HepG2 (cell line): ENCODE results near the gene SEPTIN5. TPM values are rescaled to one million over a fixed set of nuclear protein-coding genes. Genes with fewer than 3 reads are reported as not detected.

Experiments used
- CCDC6 ChIP-seq: sonication (generic); formaldehyde crosslinking; IDR thresholded peaks from 2 replicates; pipeline ENCODE4 v1.8.1; 2022; ENCODE audit warnings: mild to moderate bottlenecking, missing genetic modification reagents, moderate library complexity
- EEA1 ChIP-seq: sonication (generic); formaldehyde crosslinking; IDR thresholded peaks from 2 replicates; pipeline ENCODE4 v1.5.1; 2020; ENCODE audit warnings: mild to moderate bottlenecking, missing genetic modification reagents, borderline replicate concordance
- FOXM1 ChIP-seq: sonication (generic); formaldehyde crosslinking; IDR thresholded peaks from 2 replicates; pipeline ENCODE4 v1.5.0; 2020; ENCODE audit warnings: missing genetic modification reagents
- KAT8 ChIP-seq: IDR thresholded peaks from 2 replicates; pipeline ENCODE4 v1.6.1; 2016; ENCODE audit warnings: missing genetic modification reagents, missing compliant biosample characterization
- KDM2A ChIP-seq: sonication (generic); formaldehyde crosslinking; IDR thresholded peaks from 2 replicates; pipeline ENCODE4 v1.4.0; 2020; ENCODE audit warnings: low read depth, missing genetic modification reagents, borderline replicate concordance
- MAFK ChIP-seq, 2 experiments: IDR thresholded peaks in 1 of 2; conservative IDR thresholded peaks in 1 of 2; 2 replicates each; pipeline ENCODE4 v1.6.1; 2011; ENCODE audit warnings: improper control_type of control experiment in 2 of 2, low read length in 2 of 2
- MTA1 ChIP-seq: sonication (generic); formaldehyde crosslinking; IDR thresholded peaks from 2 replicates; pipeline ENCODE4 v1.4.0; 2020; ENCODE audit warnings: missing genetic modification reagents, mild to moderate bottlenecking, borderline replicate concordance
- MTA3 ChIP-seq: sonication (generic); formaldehyde crosslinking; IDR thresholded peaks from 2 replicates; pipeline ENCODE4 v1.4.0; 2020; ENCODE audit warnings: missing genetic modification reagents
- PAX8 ChIP-seq: sonication (generic); formaldehyde crosslinking; IDR thresholded peaks from 2 replicates; pipeline ENCODE4 v1.8.0; 2022; ENCODE audit warnings: mild to moderate bottlenecking, missing genetic modification reagents, borderline replicate concordance
- PHB2 ChIP-seq: fragments of 450-650 bp; IDR thresholded peaks from 2 replicates; pipeline ENCODE4 v1.6.1; 2018; ENCODE audit not compliant: partially characterized antibody
- PPARG ChIP-seq: conservative IDR thresholded peaks from 2 replicates; pipeline ENCODE4 v1.6.1; 2016; ENCODE audit warnings: missing biosample characterization, missing genetic modification reagents
- SCMH1 ChIP-seq: sonication (generic); formaldehyde crosslinking; IDR thresholded peaks from 2 replicates; pipeline ENCODE4 v1.9.0; 2021; ENCODE audit warnings: missing genetic modification reagents, mild to moderate bottlenecking, borderline replicate concordance
- SOX5 ChIP-seq: IDR thresholded peaks from 2 replicates; pipeline ENCODE4 v1.6.1; 2016; ENCODE audit warnings: borderline replicate concordance
- SRY ChIP-seq: sonication (generic); formaldehyde crosslinking; IDR thresholded peaks from 2 replicates; pipeline ENCODE4 v1.8.0; 2022; ENCODE audit warnings: mild to moderate bottlenecking, missing genetic modification reagents
- TARDBP ChIP-seq: sonication (generic); formaldehyde crosslinking; IDR thresholded peaks from 2 replicates; pipeline ENCODE4 v1.8.0; 2022; ENCODE audit warnings: mild to moderate bottlenecking, missing genetic modification reagents
- ZBTB38 ChIP-seq: sonication (generic); formaldehyde crosslinking; IDR thresholded peaks from 2 replicates; pipeline ENCODE4 v1.5.1; 2020; ENCODE audit warnings: mild to moderate bottlenecking, missing genetic modification reagents
- ZNF572 ChIP-seq: sonication (generic); formaldehyde crosslinking; IDR thresholded peaks from 2 replicates; pipeline ENCODE4 v1.5.1; 2020; ENCODE audit warnings: mild to moderate bottlenecking, missing genetic modification reagents
- ZNF598 ChIP-seq: sonication (generic); formaldehyde crosslinking; IDR thresholded peaks from 2 replicates; pipeline ENCODE4 v1.5.1; 2020; ENCODE audit warnings: mild to moderate bottlenecking, missing genetic modification reagents, borderline replicate concordance
- polyA plus RNA-seq, 8 experiments: library from polyadenylated mRNA; depleted of rRNA in 3 of 8; stranded (reverse) in 7 of 8; unstranded in 1 of 8; fragments of >200 nt; fragmentation: Illumina TruSeq in 4 of 8; extraction: Trizol in 4 of 8; gene quantifications; 2 replicates each; pipeline versions ENCODE4 v1.2.1 to v1.2.3, GENCODE V29; 2011 to 2016; ENCODE audit warnings: low read depth in 4 of 8, missing spikeins in 1 of 8, mixed read lengths in 1 of 8; ENCODE audit not compliant: insufficient read depth in 1 of 8
- total RNA-seq, 5 experiments: library from RNA; depleted of rRNA; stranded (reverse); fragments of >200 nt; fragmentation: Illumina TruSeq; extraction: Trizol; gene quantifications; 2 replicates each; pipeline ENCODE4 v1.2.3, GENCODE V29; 2016; ENCODE audit warnings: low read depth in 1 of 5
- TF ChIP-seq, protein P1 (sequence below): sonication (generic); formaldehyde crosslinking; IDR thresholded peaks from 2 replicates; pipeline ENCODE4 v1.4.0; 2020; ENCODE audit warnings: mild to moderate bottlenecking, missing genetic modification reagents, borderline replicate concordance
- TF ChIP-seq, protein P2 (sequence below): IDR thresholded peaks from 2 replicates; pipeline ENCODE4 v1.6.1; 2016; ENCODE audit warnings: control low read depth
- TF ChIP-seq, protein P3 (sequence below): sonication (generic); formaldehyde crosslinking; IDR thresholded peaks from 2 replicates; pipeline ENCODE4 v1.4.0; 2020; ENCODE audit warnings: missing genetic modification reagents

SEPTIN5 gene
- total and polyA plus RNA-seq, 2 of the 13 experiments (the other 11 are each of a cell fraction or from before 2014, with no cell fraction given) = 0.33 TPM; not detected in 1

DNA sequence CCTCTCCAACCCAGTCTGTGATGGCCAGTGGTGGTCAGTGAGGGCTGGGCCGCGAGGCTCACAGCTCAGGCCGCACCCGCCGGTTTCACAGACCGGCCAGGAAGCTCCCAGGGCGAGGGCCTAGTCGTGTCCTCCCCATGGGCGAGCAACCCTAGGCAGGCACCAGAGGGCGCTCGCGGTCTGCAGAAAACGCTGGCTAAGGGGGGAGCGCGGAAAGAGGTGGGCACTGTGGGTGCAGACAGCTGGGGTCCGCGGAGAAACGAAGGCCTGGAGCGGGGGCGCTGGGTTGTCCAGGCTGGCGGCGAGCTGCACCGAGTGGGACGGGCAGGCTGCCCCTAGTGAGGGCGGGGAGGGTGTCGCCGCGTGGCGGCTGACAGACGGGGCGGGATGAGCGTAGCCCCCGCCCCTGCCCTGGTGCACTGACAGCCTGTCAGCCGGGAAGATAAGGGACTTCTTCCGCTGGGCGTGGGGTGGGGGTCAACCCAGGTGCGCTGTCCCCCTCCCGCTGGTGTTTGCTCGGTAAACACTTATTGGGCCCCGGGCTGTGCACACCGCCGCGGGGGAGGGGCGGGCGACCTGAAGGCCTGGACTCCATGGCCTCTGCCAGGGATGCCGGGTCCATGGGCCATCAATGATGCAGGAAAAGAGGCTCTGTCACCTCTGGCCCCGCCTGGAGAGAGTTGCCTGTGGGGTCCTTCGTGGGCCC, 16.5 kb downstream of the SEPTIN5 start (continued):
- TF ChIP-seq, protein P1, sequence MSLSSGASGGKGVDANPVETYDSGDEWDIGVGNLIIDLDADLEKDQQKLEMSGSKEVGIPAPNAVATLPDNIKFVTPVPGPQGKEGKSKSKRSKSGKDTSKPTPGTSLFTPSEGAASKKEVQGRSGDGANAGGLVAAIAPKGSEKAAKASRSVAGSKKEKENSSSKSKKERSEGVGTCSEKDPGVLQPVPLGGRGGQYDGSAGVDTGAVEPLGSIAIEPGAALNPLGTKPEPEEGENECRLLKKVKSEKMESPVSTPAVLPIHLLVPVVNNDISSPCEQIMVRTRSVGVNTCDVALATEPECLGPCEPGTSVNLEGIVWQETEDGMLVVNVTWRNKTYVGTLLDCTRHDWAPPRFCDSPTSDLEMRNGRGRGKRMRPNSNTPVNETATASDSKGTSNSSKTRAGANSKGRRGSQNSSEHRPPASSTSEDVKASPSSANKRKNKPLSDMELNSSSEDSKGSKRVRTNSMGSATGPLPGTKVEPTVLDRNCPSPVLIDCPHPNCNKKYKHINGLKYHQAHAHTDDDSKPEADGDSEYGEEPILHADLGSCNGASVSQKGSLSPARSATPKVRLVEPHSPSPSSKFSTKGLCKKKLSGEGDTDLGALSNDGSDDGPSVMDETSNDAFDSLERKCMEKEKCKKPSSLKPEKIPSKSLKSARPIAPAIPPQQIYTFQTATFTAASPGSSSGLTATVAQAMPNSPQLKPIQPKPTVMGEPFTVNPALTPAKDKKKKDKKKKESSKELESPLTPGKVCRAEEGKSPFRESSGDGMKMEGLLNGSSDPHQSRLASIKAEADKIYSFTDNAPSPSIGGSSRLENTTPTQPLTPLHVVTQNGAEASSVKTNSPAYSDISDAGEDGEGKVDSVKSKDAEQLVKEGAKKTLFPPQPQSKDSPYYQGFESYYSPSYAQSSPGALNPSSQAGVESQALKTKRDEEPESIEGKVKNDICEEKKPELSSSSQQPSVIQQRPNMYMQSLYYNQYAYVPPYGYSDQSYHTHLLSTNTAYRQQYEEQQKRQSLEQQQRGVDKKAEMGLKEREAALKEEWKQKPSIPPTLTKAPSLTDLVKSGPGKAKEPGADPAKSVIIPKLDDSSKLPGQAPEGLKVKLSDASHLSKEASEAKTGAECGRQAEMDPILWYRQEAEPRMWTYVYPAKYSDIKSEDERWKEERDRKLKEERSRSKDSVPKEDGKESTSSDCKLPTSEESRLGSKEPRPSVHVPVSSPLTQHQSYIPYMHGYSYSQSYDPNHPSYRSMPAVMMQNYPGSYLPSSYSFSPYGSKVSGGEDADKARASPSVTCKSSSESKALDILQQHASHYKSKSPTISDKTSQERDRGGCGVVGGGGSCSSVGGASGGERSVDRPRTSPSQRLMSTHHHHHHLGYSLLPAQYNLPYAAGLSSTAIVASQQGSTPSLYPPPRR (CRISPR knock-in tag) = peak; percentile 95
- TF ChIP-seq MAFK (conservative IDR thresholded peaks at IDR 0.05 in 1 of 2, IDR thresholded peaks at IDR 0.05 in 1 of 2; ENCODE audit: low read length in 2 of 2) (no peak), KDM2A (CRISPR knock-in tag) (peak; percentile 79), FOXM1 (no peak), PPARG (CRISPR knock-in tag) (peak; percentile 37), ZNF572 (CRISPR knock-in tag) (peak; percentile 59; the same call in 1 of the 2 replicates), MTA3 (CRISPR knock-in tag) (no peak), CCDC6 (CRISPR knock-in tag) (peak; percentile 77; the same call in 1 of the 2 replicates), PHB2 (no peak), EEA1 (CRISPR knock-in tag) (no peak), SRY (CRISPR knock-in tag) (0 out of 2 replicates have a peak, but pooled peaks have one; percentile 64), ZNF598 (CRISPR knock-in tag) (peak; percentile 76; the same call in 1 of the 2 replicates), MTA1 (CRISPR knock-in tag) (peak; percentile 95), SCMH1 (CRISPR knock-in tag) (no peak), KAT8 (CRISPR knock-in tag) (peak; percentile 41; the same call in 1 of the 2 replicates), ZBTB38 (CRISPR knock-in tag) (peak; percentile 85), SOX5 (CRISPR knock-in tag) (peak; percentile 62; the same call in 1 of the 2 replicates), TARDBP (CRISPR knock-in tag) (peak; percentile 46; the same call in 1 of the 2 replicates), PAX8 (CRISPR knock-in tag) (no peak)
- TF ChIP-seq, protein P2, sequence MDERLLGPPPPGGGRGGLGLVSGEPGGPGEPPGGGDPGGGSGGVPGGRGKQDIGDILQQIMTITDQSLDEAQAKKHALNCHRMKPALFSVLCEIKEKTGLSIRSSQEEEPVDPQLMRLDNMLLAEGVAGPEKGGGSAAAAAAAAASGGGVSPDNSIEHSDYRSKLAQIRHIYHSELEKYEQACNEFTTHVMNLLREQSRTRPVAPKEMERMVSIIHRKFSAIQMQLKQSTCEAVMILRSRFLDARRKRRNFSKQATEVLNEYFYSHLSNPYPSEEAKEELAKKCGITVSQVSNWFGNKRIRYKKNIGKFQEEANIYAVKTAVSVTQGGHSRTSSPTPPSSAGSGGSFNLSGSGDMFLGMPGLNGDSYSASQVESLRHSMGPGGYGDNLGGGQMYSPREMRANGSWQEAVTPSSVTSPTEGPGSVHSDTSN = peak; percentile 74
- TF ChIP-seq, protein P3, sequence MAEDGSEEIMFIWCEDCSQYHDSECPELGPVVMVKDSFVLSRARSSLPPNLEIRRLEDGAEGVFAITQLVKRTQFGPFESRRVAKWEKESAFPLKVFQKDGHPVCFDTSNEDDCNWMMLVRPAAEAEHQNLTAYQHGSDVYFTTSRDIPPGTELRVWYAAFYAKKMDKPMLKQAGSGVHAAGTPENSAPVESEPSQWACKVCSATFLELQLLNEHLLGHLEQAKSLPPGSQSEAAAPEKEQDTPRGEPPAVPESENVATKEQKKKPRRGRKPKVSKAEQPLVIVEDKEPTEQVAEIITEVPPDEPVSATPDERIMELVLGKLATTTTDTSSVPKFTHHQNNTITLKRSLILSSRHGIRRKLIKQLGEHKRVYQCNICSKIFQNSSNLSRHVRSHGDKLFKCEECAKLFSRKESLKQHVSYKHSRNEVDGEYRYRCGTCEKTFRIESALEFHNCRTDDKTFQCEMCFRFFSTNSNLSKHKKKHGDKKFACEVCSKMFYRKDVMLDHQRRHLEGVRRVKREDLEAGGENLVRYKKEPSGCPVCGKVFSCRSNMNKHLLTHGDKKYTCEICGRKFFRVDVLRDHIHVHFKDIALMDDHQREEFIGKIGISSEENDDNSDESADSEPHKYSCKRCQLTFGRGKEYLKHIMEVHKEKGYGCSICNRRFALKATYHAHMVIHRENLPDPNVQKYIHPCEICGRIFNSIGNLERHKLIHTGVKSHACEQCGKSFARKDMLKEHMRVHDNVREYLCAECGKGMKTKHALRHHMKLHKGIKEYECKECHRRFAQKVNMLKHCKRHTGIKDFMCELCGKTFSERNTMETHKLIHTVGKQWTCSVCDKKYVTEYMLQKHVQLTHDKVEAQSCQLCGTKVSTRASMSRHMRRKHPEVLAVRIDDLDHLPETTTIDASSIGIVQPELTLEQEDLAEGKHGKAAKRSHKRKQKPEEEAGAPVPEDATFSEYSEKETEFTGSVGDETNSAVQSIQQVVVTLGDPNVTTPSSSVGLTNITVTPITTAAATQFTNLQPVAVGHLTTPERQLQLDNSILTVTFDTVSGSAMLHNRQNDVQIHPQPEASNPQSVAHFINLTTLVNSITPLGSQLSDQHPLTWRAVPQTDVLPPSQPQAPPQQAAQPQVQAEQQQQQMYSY (CRISPR knock-in tag) = no peak
